IPS-20b (cell line): ENCODE measurements around the gene PTPN11.

Experiments used
- H3K27ac ChIP-seq: one replicate; pipeline ENCODE4 v1.5.1; 2013; ENCODE audit warnings: low read length
- H3K27me3 ChIP-seq: 2 replicates; pipeline ENCODE4 v1.6.1; 2013; ENCODE audit warnings: mild to moderate bottlenecking, low read length, inconsistent platforms; ENCODE audit not compliant: insufficient read depth
- H3K36me3 ChIP-seq: 2 replicates; pipeline ENCODE4 v1.6.1; 2013; ENCODE audit warnings: low read depth, mild to moderate bottlenecking, inconsistent platforms, low read length, moderate library complexity; ENCODE audit not compliant: insufficient read depth
- H3K4me1 ChIP-seq: 2 replicates; pipeline ENCODE4 v1.6.1; 2013; ENCODE audit warnings: mild to moderate bottlenecking, control low read depth, inconsistent platforms, low read length, moderate library complexity; ENCODE audit not compliant: insufficient read depth
- H3K4me3 ChIP-seq: 2 replicates; pipeline ENCODE4 v1.5.1; 2013; ENCODE audit warnings: mild to moderate bottlenecking, low read length, inconsistent platforms
- H3K9ac ChIP-seq: 2 replicates; pipeline ENCODE4 v1.6.1; 2013; ENCODE audit warnings: low read depth, mild to moderate bottlenecking, inconsistent platforms, low read length, moderate library complexity
- H3K9me3 ChIP-seq: 2 replicates; pipeline ENCODE4 v1.6.1; 2013; ENCODE audit warnings: mild to moderate bottlenecking, low read depth, low read length, inconsistent platforms; ENCODE audit not compliant: insufficient read depth

PTPN11 gene

DNA sequence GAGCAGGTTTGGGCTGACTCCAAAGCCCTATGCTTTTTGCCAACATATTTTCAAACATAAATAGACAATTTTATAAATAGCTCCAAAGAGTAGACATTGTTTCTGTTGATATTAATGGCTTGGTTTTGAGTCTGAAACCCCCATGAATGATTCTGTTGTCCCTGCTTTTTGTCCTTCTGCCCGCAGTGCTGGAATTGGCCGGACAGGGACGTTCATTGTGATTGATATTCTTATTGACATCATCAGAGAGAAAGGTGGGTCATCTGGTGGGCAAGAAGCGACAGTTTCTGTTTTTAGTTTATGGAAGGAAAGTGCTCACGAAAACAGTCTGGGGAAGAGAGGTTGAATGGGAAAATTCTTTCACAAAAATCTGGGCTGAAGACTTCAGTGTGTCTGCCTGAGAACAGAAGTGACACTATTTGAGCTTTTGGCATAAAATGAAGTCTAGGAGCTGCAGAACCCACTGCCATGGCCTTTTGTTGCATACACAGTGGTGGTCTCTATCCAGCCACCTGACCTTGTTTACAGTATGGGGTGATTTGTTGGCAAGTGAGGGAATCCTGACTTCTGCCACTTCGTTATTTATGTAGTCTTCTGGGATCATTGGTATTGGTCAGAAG is 69.6 kb downstream of the PTPN11 start:
- no peak overlapping the region for H3K4me3 ChIP-seq
- no peak overlapping the region for H3K9ac ChIP-seq
- H3K9me3 ChIP-seq, result no peaks in the 10 kb centered on the region
- H3K4me1 ChIP-seq, result no peaks in the 10 kb centered on the region
- peaks cover 82% of the 10 kb centered on the region for H3K36me3 ChIP-seq
- H3K27ac ChIP-seq, result no peak overlapping the region
- H3K27me3 ChIP-seq, result no peaks in the 10 kb centered on the region

DNA sequence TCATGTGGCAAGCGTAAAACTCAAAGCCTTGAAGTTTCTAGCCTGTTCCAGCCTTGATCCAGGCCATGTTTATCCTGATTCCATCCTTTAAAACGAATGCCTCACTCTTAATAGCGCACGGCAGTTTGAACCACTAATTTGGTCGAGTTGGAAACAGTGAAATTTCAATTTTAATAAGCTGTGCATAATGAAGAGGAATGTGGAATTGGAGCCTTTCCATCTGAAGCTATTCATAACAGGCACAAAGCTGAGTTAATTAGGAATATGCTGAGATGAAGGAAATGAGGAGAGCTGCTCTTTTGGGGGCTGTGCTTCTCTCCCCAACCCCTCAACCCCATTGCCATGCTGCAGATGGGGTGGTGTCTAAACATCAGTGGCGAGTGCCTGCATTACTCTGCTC is 70.7 kb downstream of the PTPN11 start:
- H3K27me3 ChIP-seq, result no peaks in the 10 kb centered on the region
- H3K4me1 ChIP-seq, result no peaks in the 10 kb centered on the region
- H3K9me3 ChIP-seq, result no peaks in the 10 kb centered on the region
- peaks cover 81% of the 10 kb centered on the region for H3K36me3 ChIP-seq
- no peak overlapping the region for H3K4me3 ChIP-seq
- no peak overlapping the region for H3K27ac ChIP-seq
- no peak overlapping the region for H3K9ac ChIP-seq

DNA sequence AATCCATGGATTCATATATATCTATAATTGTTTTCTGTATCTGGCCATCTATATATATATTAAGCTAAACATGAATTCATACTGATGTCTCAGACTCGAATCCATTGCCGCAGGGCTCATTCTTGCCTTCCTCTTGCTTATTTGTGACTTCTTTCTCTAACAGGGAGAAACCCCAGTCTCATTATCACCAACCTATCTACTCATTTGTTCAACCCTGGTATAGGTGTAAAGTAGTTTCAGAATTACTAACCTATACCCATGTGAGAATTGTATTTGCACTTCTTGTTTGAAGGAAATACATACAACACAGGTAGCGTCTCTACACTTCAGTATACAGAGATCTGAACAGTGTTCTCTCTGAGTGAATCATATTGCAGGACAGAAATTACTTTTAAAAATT is 77.7 kb downstream of the PTPN11 start:
- H3K4me1 ChIP-seq, result no peaks in the 10 kb centered on the region

DNA sequence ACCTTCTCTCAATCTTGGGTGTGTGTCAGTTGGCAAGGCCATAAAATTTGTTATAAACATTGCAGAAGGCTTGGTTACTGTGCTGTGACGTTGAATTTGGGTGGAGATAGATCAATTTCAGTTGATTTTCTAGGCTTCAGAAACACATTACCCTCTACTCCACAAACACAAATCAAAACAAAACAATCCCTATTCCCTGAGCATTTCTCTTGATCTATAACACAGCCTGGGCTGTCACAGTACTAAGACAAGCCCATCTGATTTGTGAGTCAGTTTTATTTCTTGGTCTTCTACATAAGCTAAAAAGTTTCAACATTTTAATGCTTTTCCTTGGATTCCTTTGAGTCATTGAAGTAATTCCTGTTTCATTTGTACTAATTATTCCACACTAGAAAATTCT is 79.8 kb downstream of the PTPN11 start:
- no peak overlapping the region for H3K27ac ChIP-seq
- no peak overlapping the region for H3K9ac ChIP-seq
- H3K9me3 ChIP-seq, result no peaks in the 10 kb centered on the region
- H3K27me3 ChIP-seq, result no peaks in the 10 kb centered on the region
- no peak overlapping the region for H3K4me3 ChIP-seq
- peaks cover 57% of the 10 kb centered on the region for H3K36me3 ChIP-seq
- H3K4me1 ChIP-seq, result no peaks in the 10 kb centered on the region

More for the DNA sequence above, 77.7 kb downstream of the PTPN11 start:
- Histone ChIP-seq H3K4me3 (no peak overlapping the region), H3K9ac (no peak overlapping the region), H3K36me3 (peaks cover 53% of the 10 kb centered on the region), H3K9me3 (no peaks in the 10 kb centered on the region), H3K27me3 (no peaks in the 10 kb centered on the region), H3K27ac (no peak overlapping the region)

DNA sequence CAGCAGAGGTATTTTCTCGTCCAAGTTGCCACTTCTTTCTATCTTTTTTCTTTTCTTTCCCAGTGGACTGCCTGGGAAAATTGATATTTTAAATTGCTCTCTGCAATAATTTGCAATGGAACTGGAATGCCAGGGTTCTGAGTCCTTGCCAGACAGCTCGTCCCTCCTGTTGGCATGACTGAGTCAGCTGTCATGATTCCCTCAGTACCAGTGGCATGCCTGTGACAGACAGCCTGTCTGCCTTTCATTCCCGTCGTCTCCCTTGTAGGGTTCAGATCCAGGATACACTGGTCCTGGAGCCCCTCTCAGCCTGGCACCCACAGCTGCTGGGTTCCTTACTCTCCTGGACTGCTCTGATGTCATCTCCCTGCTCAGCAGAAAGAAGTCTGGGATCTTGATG is 84.8 kb downstream of the PTPN11 start:
- Histone ChIP-seq H3K27me3 (no peaks in the 10 kb centered on the region), H3K9me3 (no peaks in the 10 kb centered on the region), H3K4me1 (no peaks in the 10 kb centered on the region), H3K9ac (no peak overlapping the region), H3K36me3 (peaks cover 71% of the 10 kb centered on the region), H3K27ac (no peak overlapping the region), H3K4me3 (no peak overlapping the region)

DNA sequence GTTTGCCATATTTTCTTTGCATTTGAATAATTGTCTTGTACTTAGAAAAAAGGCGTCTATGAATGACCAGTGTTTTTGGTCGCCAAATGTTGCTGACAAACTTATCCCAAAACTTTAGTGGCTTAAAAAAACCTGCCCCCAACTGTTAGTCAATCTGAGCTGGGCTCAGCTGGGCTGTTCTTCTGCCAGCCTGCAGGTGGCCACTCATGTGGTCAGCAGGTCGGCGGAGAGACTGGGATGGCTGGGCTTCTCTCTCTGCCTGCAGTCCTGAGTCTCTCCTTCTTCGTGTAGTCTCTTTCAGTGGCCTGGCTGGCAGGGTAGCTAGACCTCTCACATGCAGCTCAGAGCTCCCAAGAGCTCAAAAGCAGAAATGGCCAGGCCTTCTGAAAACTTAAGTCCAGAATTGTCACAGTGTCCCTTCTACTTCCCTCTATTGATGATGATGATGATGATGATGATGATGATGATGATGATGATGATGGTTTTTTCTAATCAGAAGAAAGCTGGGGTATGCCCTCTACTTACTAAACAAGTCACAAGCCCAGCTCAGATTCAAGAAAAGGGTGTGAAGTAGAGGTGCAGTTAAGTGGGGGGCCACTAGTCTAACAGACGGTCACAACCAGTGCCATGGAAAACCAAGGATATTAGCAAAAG is 87.9 kb downstream of the PTPN11 start:
- Histone ChIP-seq H3K27me3 (no peaks in the 10 kb centered on the region), H3K36me3 (peaks cover 66% of the 10 kb centered on the region), H3K27ac (no peak overlapping the region)

DNA sequence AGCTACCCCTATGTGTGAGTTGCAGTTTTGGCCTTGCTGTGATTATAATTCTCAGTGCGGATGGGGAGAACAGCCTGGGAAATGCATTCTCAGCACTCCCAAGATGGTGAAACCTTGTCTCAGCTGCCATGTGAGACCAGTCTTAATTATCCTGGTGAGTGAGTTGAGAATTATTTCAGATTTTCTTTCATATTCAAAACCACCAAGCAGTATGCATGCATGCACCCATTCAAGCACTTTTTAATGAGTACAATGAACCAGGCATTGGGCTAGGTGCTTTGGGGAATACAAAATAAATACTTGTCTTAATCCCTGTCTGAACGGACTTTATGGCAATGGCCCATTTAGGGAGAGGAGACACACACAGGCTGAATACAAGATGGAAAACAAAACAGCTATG is 94.7 kb downstream of the PTPN11 start:
- H3K4me1 ChIP-seq, result no peaks in the 10 kb centered on the region
- H3K36me3 ChIP-seq, result 0 out of 2 replicates have a peak, but pooled peaks cover 1% of the 10 kb centered on the region
- H3K27me3 ChIP-seq, result no peaks in the 10 kb centered on the region
- no peak overlapping the region for H3K4me3 ChIP-seq
- no peak overlapping the region for H3K27ac ChIP-seq
- no peaks in the 10 kb centered on the region for H3K9me3 ChIP-seq
- H3K9ac ChIP-seq, result no peak overlapping the region

More for the DNA sequence above, 87.9 kb downstream of the PTPN11 start:
- Histone ChIP-seq H3K9ac (no peak overlapping the region), H3K9me3 (no peaks in the 10 kb centered on the region), H3K4me1 (no peaks in the 10 kb centered on the region), H3K4me3 (no peak overlapping the region)

DNA sequence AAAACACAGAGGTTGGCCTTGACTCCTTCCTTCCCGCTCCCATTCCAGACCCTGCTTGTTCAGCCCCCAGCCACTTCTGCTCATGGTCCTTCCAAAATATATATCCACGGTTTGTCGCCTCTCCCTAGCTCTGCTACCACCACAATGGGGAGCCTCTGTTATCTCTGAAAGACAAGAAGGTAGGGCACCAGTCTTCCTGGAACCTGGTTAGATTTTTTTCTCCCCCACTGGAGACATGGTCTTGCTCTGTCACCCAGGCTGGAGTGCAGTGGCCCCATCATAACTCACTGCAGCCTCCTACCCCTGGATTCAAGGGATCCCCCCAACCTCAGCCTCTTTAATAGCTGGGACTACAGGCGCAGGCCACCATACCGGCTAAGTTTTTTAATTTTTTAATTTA is 95.7 kb downstream of the PTPN11 start:
- Histone ChIP-seq H3K27ac (no peak overlapping the region), H3K36me3 (no peaks in the 10 kb centered on the region), H3K27me3 (no peaks in the 10 kb centered on the region), H3K9ac (no peak overlapping the region), H3K4me1 (no peaks in the 10 kb centered on the region), H3K9me3 (no peaks in the 10 kb centered on the region), H3K4me3 (no peak overlapping the region)

DNA sequence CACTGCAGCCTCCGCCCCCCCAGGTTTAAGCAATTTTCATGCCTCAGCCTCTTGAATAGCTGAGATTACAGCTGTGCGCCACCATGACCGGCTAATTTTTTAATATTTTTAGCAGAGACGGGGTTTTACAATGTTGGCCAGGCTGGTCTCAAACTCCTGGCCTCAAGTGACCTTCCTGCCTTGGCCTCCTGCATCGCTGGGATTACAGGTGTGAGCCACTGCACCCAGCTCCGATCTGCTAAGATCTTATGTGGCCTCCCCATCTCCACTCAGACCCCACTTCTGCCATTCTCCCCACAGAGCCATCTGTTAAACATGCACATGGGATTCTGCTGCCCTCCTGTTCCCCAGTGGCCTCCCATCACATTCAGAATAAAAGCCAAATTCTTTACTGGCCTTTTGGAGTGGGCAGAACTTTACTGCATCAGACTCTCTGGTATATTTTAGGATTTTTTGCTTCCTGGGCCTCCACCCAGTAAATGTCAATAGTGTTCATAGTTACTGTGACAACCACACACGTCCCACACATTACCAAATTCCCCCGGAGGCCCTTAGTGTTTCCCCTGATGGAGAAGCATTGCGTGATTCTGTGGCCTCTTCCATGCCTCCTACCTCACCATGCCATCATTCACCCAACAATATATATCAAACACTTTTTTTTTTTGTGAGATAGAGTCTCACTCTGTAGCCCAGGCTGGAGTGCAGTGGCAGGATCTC is 96.3 kb downstream of the PTPN11 start:
- Histone ChIP-seq H3K4me3 (no peak overlapping the region), H3K9me3 (no peaks in the 10 kb centered on the region), H3K36me3 (no peaks in the 10 kb centered on the region), H3K4me1 (no peaks in the 10 kb centered on the region), H3K27ac (no peak overlapping the region), H3K27me3 (no peaks in the 10 kb centered on the region), H3K9ac (no peak overlapping the region)

DNA sequence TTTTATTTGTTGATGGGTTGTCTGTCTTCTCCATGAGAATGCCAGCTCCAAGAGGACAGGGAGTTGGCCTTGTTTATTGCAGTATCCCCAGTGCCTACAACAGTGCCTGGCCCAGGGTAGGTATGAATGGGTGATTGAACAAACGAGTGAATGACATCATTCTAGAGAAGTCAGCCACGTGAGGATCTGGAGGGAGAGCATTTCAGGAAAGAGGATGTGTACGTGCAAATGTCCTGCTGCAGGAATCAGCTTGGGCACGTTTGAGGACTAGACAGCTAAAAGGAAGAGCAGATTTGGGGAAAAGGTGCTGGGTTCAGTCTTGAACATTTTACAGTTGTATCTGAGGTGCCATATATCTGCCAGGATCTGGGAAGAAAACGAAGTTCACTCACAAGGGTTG is 97.1 kb downstream of the PTPN11 start:
- Histone ChIP-seq H3K27me3 (no peaks in the 10 kb centered on the region), H3K9me3 (no peaks in the 10 kb centered on the region), H3K4me3 (no peak overlapping the region), H3K4me1 (no peaks in the 10 kb centered on the region), H3K9ac (no peak overlapping the region), H3K36me3 (no peaks in the 10 kb centered on the region), H3K27ac (no peak overlapping the region)

DNA sequence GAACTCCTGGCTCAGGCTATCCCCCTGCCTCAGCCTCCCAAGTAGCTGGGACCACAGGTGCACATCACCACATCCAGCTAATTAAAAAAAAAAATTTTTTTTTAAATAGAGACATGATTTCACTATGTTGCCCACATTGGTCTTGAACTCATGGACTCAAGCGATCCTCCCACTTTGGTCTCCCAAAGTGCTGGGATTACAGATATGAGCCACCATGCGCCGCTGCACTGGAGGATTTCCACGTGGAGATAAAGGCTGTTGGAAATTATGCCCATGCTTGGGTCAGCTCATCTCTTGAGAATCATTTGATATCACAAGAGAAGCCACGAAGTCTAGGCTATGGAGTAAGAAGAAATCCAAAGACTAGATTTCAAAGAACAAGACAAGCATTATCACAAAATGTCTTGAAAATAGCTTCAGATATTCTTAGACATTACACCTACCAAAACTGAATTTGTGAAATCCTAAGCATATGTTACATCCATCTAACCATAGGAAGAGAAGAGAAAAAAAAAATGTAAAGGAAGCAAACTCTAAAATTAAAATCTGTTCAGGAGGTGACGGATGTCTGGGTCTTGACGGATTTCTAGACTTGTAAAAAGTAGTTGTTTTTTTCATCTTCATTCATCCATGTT is 99.1 kb downstream of the PTPN11 start:
- Histone ChIP-seq H3K4me3 (no peak overlapping the region), H3K4me1 (no peaks in the 10 kb centered on the region), H3K27me3 (no peaks in the 10 kb centered on the region), H3K27ac (no peak overlapping the region), H3K9ac (no peak overlapping the region), H3K36me3 (no peaks in the 10 kb centered on the region), H3K9me3 (no peaks in the 10 kb centered on the region)

DNA sequence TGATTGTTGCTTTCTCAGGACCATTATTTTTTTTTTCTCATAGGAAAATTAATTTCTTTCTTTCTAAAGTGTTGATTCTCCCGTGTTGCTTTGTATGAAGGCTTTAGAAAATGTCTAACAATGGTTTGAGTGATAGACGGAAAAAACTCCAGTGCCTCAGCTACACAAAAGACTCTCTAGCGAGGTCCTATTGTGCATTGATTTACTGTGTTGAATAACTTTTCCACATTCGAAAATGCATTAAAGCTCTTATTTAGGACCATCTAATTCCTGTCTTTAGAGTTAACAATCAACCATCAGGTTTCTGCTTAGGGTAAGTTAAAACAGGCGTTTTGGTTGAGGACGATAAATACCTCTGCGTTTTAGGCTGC is 99.6 kb downstream of the PTPN11 start:
- H3K4me1 ChIP-seq, result no peaks in the 10 kb centered on the region
- no peak overlapping the region for H3K27ac ChIP-seq
- H3K9ac ChIP-seq, result no peak overlapping the region
- H3K4me3 ChIP-seq, result no peak overlapping the region
- H3K36me3 ChIP-seq, result no peaks in the 10 kb centered on the region
- H3K9me3 ChIP-seq, result no peaks in the 10 kb centered on the region
- no peaks in the 10 kb centered on the region for H3K27me3 ChIP-seq
